ENCODE results near the gene ANKRD30B.
"Not testable (repeated sequence)": the region's sequence is repeated elsewhere in the genome, so short reads cannot be mapped to it uniquely, and the experiment has no call there.

Gene ANKRD30B

DNA sequence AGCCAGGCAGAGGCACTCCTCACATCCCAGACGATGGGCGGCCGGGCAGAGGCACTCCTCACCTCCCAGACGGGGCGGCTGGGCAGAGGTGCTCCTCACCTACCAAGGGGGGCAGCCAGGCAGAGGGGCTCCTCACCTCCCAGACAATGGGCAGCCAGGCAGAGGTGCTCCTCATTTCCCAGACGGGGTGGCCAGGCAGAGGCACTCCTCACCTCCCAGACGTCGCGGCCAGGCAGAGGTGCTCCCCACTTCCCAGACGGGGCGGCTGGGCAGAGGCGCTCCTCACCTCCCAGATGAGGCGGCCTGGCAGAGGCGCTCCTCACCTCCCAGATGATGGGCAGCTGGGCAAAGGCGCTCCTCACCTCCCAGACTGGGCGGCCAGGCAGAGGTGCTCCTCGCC is 107.7 kb downstream of the ANKRD30B start:
- DNase-seq = not testable (repeated sequence)

- DNase-seq = not testable (repeated sequence)
These were observed 108.3 kb downstream of the ANKRD30B start for GRCh38 chr18:14856256-14856655.

DNA sequence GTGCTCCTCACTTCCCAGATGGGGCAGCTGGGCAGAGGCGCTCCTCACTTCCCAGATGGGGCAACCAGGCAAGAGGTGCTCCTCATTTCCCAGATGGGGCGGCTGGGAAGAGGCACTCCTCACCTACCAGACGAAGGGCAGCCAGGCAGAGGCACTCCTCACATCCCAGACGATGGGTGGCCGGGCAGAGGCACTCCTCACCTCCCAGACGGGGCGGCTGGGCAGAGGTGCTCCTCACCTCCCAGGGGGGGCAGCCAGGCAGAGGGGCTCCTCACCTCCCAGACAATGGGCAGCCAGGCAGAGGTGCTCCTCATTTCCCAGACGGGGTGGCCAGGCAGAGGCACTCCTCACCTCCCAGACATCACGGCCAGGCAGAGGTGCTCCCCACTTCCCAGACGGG is 110.5 kb downstream of the ANKRD30B start:
- not testable (repeated sequence) for DNase-seq

- DNase-seq = not testable (repeated sequence)
These were observed 112.0 kb downstream of the ANKRD30B start for GRCh38 chr18:14859995-14860394.

DNA sequence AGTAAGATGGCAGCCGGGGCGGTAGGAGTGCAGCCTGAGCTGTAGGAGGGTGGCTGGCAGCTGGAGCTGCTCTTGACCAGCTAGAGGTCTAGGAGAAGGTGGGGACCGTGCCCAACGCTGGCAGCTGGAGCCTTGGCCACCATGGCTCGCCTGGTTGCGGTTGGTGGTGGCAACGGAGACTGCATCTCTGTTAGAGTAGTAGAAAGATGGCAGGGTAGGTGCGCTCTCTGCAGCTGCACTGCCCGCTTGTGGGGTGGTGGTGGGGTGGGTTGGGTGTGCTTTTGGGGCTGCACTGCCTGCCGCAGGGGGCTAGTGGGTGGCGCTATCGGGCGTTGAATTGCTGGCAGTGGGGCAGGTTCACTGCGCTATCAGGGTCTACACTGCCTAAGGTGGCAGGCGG is 118.5 kb downstream of the ANKRD30B start:
- DNase-seq = not testable (repeated sequence)

- not testable (repeated sequence) for DNase-seq
These were observed 120.0 kb downstream of the ANKRD30B start for GRCh38 chr18:14867988-14868387.

DNA sequence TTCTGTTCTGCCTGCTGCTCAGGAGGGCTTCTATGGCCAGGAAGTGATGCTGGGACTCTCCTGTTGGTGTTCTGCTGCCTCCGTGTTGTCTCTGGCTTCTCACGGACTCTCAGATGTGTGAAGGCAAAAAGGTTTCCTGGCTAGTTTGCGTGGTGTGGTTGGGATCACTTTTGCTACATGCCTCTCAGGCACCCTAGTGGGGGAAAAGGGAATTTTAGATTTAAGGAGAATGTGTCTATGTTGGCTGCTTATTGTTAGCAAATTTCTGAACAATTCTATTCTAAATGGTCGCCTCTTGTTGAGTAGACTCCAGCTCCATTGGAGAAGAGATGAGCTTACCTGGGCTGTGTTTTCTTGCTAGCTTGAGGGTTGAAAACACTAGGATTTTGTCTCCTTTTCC is 120.9 kb downstream of the ANKRD30B start:
- DNase-seq = not testable (repeated sequence)

- DNase-seq = not testable (repeated sequence)
These were observed 130.9 kb downstream of the ANKRD30B start for GRCh38 chr18:14878826-14879225.

DNA sequence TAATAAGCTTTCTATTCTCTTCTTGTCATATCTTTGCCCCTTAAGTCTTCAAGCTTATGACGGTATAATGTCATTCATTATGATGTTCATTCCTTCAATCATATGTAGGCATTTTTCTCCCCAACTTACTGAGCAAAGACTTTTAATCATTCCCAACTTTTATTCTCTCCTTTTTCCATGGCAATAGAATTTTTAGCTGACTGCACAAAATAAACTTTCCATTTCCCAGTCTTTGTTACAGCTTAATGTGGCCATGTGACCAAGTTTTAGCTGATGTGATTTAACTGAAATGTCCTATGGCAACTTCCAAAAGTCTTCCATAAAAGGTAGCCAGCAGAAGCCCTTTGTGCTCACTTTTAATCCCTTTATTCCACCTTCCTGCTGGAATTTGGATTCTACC is 152.5 kb downstream of the ANKRD30B start:
- DNase-seq = no peak
